ENCODE results near the gene IL9. TPM values are rescaled to one million over a fixed set of nuclear protein-coding genes. Genes with fewer than 3 reads are reported as not detected.
A peak's percentile ranks its signal among the peaks of the same experiment; 100 is the strongest.

The IL9 gene
- total and polyA plus RNA-seq, 2 of the 13 experiments (the other 11 are each of a cell fraction or from before 2014, with no cell fraction given), result not detected

- TF ChIP-seq ELK4 (CRISPR knock-in tag; IDR thresholded peaks at IDR 0.05; ENCODE audit: borderline replicate concordance), result no peak
- TF ChIP-seq, protein P1, sequence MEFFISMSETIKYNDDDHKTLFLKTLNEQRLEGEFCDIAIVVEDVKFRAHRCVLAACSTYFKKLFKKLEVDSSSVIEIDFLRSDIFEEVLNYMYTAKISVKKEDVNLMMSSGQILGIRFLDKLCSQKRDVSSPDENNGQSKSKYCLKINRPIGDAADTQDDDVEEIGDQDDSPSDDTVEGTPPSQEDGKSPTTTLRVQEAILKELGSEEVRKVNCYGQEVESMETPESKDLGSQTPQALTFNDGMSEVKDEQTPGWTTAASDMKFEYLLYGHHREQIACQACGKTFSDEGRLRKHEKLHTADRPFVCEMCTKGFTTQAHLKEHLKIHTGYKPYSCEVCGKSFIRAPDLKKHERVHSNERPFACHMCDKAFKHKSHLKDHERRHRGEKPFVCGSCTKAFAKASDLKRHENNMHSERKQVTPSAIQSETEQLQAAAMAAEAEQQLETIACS (CRISPR knock-in tag; IDR thresholded peaks at IDR 0.05), result no peak
Measured at GRCh38 chr5:135898651-135899050, 3.0 kb upstream of the IL9 start (continued).

GRCh38 chr5:135894789-135895188 is 852 bp downstream of the IL9 start:
- H3K4me3 ChIP-seq (replicated peaks in 1 of 3; ENCODE audit: insufficient read depth in 1 of 3, low read depth in 2 of 3, low read length in 3 of 3), result no peak overlapping the region
- in situ Hi-C loops (cut with HindIII; ENCODE audit: extremely low pct_ligation_motif_present, low pct_unique_long_range_greater_than_20kb), result no loop called here
- CTCF ChIA-PET (ENCODE audit: low intra/inter-chr PET ratio, low total read pairs), result no interaction called here
- ATAC-seq (peak; percentile 80), DNase-seq (ENCODE audit: low spot score) (peak; percentile 70), FAIRE-seq (no peak)
- no peaks in the 10 kb centered on the region for H3K36me3 ChIP-seq (replicated peaks in 1 of 2; ENCODE audit: control insufficient read depth in 1 of 2, insufficient read depth in 2 of 2, low read length in 2 of 2)
- WGBS (ENCODE audit: low lambda C conversion rate), result 6% methylated on average over 2 of the region's 2 CpGs
- H3K79me2 ChIP-seq (ENCODE audit: insufficient read depth, low read length), result no peaks in the 10 kb centered on the region
- H3K9me3 ChIP-seq (ENCODE audit: low read length), result no peaks in the 10 kb centered on the region
- H2AFZ ChIP-seq (ENCODE audit: low read length), result no peak overlapping the region
- H3K9ac ChIP-seq (ENCODE audit: insufficient read depth, low read depth, low read length), result no peak overlapping the region
- H3K4me1 ChIP-seq (ENCODE audit: insufficient read depth, low read length), result peaks cover 16% of the 10 kb centered on the region
- H4K20me1 ChIP-seq (ENCODE audit: insufficient read depth, low read length), result no peaks in the 10 kb centered on the region
- intact Hi-C loops (cut with micrococcal nuclease; ENCODE audit: unreplicated experiment), result loop anchor here (2.0 kb wide), 1 partner anchor 94 kb away; no protein-coding TSS in a partner anchor
- no peak overlapping the region for H3K4me2 ChIP-seq (ENCODE audit: low read depth, low read length)
- POLR2A ChIA-PET, result no interaction called here
- no TSS peak for BruUV-seq (replicated peaks)
- H3K27me3 ChIP-seq (ENCODE audit: control insufficient read depth in 1 of 2, insufficient read depth in 2 of 2, low read length in 2 of 2), result peaks cover 0 to 12% of the 10 kb centered on the region in 2 experiments; a peak in 3 of 5 replicates
- no peak overlapping the region for H3K27ac ChIP-seq (ENCODE audit: extremely low read length, insufficient read depth, low read length)
- TF ChIP-seq NONO (IDR thresholded peaks at IDR 0.05) (no peak), NONO (CRISPR knock-in tag; conservative IDR thresholded peaks at IDR 0.05) (no peak), ZNF264 (CRISPR knock-in tag; IDR thresholded peaks at IDR 0.05) (no peak), PAXIP1 (CRISPR knock-in tag; conservative IDR thresholded peaks at IDR 0.05) (no peak), CHCHD3 (CRISPR knock-in tag; IDR thresholded peaks at IDR 0.05) (no peak), MEF2D (CRISPR knock-in tag; IDR thresholded peaks at IDR 0.05) (no peak), ZC3H13 (CRISPR knock-in tag; IDR thresholded peaks at IDR 0.05) (no peak), CEBPG (CRISPR knock-in tag; IDR thresholded peaks at IDR 0.05) (peak; percentile 42), MEIS2 (CRISPR knock-in tag; IDR thresholded peaks at IDR 0.05) (0 out of 2 replicates have a peak, but pooled peaks have one; percentile 44), GMEB2 (CRISPR knock-in tag; IDR thresholded peaks at IDR 0.05; ENCODE audit: low read depth) (no peak)
- TF ChIP-seq, protein P2, sequence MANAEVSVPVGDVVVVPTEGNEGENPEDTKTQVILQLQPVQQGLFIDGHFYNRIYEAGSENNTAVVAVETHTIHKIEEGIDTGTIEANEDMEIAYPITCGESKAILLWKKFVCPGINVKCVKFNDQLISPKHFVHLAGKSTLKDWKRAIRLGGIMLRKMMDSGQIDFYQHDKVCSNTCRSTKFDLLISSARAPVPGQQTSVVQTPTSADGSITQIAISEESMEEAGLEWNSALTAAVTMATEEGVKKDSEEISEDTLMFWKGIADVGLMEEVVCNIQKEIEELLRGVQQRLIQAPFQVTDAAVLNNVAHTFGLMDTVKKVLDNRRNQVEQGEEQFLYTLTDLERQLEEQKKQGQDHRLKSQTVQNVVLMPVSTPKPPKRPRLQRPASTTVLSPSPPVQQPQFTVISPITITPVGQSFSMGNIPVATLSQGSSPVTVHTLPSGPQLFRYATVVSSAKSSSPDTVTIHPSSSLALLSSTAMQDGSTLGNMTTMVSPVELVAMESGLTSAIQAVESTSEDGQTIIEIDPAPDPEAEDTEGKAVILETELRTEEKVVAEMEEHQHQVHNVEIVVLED (CRISPR knock-in tag; IDR thresholded peaks at IDR 0.05; ENCODE audit: borderline replicate concordance), result no peak
- TF ChIP-seq, protein P3, sequence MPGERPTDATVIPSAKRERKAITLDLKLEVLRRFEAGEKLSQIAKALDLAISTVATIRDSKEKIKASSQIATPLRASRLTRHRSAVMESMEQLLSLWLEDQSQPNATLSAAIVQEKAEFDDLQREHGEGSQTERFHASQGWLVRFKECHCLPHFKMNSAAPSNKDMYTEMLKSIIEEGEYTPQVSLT (CRISPR knock-in tag; IDR thresholded peaks at IDR 0.05; ENCODE audit: borderline replicate concordance, low read depth), result no peak
